Activated T-helper 1 cell treated with anti-CD3 and anti-CD28 coated beads, Interleukin-2, amount 50 U/mL, for 16 hours (primary cell): ENCODE measurements around the gene FGF3.

Experiments used
- DNase-seq, 2 donors: peaks; one replicate each; pipeline ENCODE4 v3.0.0-alpha.2; 2020; ENCODE audit warnings: low read depth in 1 of 2, low spot score in 1 of 2

FGF3 gene

DNA sequence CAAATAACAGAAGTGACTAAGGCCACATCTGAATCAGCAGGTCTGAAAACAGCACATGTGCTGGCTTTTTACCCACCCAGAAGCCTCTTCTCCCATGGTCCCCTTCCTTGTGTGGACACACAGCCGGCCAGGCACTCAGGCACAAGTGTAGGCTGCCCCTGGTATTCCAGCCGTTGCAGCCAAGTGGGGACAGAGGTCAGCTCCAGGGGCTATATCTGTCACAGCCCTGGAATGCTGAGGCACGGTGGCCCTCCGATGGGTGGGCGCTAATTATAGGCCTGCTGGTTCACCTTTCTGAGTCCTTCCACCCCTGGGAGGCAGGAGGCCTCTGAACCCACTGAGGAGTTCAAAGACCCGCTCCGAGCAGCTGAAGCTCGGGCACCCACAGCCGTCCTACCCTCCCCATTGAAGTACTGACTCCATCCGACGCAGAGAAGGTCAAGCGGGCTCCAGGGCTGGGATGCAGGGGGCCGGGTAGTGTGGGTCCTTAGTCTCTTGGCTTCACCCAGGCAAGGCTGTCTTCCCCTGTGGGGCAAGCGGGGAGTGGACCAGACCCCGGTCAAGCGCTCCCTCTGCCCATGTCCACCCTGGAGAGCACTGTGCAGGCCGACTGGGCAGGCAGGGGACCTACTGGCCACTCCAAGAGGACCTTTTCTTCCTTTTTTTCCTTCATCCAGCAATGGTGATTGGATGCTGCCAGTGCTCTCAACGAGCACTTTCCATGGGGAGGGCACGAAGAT, 14.3 kb downstream of the FGF3 start:
- DNase-seq, result no peak

DNA sequence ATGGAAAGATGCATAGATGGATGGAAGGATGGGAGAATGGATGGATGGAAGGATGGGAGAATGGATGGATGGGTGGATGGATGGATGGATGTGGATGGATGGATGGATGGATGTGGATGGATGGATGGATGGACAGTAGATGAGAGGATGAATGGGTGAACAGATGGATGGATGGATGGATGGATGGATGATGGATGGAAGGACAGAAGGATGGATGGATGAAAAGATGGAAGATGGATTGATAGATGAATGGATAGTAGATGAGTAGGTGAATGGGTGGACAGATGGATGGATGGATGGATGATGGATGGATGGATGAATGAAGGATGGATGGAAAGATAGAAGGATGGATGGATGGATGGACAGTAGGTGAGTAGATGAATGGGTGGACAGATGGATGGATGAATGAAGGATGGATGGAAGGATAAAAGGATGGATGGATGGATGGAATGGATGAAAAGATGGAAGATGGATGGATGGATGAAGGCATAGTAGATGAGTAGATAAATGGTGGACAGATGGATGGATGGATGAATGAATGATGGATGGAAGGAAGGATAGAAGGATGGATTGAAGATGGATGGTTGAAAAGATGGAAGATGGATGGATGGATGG, 15.5 kb downstream of the FGF3 start:
- no peak for DNase-seq

DNA sequence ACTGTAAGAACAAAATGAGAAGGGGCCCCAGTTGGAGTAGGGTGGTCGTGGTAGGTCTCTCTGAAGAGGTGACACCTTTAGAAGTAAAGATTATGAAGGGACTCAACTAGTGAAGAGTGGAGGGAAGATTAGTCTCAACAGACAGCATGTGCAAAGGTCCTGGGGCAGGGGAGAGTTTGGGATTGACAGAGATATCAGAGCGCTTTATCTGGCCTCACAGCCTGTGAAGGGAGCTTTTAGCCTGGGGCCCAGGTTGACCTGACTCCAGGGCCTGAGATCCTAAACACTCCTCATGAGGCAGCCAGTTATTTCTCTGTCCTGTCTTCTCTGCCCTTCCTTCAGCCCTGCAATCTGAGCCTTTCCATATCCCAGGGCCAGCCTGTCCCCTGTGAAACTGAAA, 16.2 kb downstream of the FGF3 start:
- DNase-seq, result no peak

DNA sequence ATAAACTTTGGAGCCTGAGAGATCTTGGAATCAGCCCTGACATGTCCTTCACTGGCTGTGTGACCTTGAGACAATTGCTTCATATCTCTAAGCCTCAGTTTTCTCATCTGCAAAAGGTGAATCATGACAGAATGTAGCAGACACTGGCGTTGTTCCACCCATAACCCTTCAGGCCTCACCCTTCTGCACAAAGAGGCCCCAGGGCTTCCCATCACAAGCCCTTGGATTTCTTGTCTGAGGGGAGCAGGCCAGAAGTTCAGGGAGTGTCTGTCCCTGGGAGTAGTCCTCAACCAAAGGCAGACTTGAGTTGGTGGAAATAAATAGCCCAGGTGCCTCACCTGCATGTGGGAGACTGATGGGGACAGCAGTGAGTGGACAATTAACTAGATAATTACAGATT, 16.6 kb downstream of the FGF3 start:
- DNase-seq, result no peak

DNA sequence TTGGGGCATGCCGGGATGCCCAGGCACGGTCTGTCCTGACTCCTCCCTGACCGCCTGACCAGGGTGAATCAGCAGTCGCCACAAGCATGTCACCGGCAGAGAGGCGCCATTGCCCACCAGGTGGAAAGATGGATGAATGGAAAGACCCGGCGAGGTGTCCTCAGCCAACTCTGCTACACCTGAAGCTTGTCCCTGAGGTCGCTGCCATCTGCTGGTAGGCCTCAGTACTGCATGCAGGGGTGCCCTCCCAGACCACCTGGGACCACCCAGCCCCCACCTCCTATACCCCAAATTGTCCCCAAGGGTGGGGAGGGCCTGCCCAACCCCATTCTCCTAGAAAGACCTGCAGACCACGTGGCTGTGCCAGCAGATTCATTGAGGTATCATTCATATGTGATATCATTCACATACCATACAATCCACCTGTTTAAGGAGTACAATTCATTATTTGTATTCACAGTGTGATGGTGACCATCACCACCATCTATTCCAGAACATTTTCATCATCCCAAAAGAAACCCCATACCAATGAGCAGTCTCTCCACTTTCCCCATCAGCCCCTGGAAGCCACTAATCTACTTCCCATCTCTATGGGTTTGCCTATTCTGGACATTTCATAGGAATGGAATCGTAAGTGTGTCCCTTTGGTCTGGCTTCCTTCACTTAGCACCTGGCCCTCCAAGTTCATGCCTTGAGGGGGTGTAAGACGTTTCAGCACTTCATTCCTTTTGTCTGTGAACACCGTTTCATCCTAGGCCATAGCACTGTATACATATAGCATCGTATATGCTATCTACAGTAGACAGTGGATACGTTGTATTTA, 17.5 kb downstream of the FGF3 start:
- no peak for DNase-seq

DNA sequence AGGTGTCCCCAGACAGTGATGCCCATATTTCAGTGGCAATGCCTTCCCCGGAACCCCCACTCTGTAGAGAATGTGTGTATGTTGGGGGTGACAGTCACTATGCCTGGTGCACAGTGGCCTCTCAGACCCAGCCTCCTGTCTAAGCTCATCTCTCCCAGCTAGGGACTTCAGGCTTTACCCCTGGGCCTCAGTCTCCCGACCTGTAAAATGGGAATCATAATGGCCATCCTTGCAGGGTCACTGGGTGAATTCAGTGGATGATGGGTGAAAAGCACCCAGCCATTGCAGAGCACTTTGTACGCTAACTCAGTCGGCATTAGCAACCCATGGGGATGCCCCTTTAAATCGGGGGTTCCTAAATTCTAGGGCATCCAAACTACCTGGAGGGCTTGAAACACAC, 18.9 kb downstream of the FGF3 start:
- no peak for DNase-seq

DNA sequence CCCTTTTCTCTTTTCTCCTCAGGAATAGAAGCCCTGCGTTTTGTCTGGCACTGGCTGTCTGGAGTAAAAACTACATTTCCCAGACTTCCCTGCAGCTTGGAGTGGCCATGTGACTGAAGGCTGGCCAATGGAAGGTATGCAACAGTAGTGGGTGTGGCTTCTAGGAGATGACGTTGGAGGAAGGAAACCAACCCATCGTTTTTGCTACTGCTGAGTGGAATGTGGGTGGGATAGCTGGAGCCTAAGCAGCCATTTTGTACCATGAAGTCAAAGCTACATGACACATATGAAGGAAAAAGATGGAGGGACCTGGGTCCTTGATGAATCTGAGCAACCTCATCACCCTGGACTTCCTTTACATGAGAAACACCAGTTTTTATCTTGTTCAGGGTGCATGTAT, 19.6 kb downstream of the FGF3 start:
- no peak for DNase-seq

DNA sequence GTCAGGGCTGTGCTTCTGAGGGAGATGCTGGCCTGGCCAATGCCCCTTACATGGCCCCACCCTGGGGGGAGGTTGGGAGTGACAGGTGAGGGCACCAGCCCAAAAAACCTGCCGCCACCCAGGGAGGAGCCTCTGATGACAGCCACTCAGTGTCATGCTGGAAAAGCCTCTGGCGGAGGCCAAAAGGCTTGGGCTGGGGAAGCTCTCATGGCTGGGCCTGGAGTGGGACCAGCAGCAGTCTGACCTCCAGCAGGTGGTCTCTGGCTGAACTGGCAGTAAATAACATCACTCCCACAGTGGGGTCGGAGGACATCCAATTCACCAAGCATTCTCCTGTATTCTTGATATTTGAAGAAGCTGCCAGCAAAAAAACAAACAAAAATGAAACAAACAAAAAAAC, 20.1 kb downstream of the FGF3 start:
- DNase-seq, result no peak

DNA sequence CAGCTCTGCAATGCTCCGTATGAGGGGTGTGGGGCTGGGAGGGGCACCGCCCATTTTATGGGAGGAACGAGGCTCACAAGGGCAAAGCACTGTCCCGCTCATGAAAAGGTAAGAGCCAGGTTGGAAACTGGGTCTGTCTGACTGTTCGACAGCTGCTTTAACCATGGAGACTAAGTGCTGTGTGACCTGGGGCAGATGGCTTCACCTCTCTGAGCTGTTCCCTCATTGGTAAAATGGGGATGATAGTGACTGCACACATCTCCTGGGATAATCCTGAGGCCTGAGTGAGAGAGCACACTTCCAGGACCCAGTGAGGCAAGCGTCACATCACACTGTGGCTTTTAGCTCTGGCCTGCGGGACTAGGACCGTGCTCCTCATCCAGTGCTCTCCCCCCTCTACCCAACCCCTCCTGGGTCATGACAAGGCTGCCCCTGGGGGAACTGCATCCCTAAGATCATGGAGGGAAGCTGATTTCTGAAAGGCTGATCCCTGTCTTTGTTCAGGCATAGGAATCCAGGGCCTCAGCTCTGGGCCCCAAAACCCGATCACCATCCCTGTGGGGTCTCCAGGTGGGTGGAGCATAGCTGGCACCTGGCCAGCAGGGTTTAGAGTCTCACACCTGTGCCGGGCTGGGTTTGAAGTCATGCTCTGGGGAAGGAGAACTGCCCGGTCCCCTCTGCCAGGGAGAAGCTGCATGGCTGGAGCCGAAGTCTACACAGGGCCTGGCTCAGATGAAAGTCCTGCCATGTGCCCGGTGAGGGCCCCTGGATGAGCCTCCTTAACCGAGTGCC, 21.3 kb downstream of the FGF3 start:
- no peak for DNase-seq

DNA sequence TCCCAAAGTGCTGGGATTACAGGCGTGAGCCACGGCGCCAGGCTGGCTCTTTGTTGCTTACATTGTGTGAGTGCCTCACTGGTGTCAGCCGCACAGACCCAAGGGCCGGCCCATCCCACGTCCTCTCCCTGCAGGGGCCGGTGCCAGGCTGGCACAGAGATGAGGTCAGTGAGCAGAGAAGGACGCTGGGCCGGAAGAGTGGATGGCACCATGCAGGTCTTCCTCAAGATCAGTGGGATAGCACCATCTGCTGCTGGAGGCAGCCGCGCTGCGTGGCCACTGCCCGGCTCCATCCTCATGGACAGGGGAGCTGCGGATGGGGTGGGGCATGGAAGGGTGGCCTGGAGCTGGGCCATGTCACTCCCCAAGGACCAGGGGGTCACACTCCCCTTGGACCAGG, 22.1 kb downstream of the FGF3 start:
- DNase-seq, result no peak

DNA sequence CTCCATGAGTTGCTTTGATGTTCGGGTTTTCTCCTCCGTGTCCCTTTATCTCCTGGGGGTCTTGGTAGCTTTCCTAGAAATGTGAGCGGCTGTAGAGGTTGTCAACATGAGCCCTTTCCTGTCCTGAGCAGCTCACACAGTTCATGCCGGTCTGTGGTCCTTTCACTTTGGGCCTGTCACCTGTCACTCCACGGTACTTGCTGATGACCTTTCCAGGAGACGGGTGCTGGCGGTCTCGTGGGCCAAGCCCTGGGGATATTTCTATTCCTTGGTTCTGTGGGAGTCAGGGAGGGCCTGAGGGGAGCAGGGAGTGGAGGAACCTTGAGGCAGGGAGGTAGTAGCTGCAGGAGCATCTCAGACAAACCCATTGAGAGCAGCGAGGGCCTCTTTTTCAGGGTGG, 23.2 kb downstream of the FGF3 start:
- no peak for DNase-seq

DNA sequence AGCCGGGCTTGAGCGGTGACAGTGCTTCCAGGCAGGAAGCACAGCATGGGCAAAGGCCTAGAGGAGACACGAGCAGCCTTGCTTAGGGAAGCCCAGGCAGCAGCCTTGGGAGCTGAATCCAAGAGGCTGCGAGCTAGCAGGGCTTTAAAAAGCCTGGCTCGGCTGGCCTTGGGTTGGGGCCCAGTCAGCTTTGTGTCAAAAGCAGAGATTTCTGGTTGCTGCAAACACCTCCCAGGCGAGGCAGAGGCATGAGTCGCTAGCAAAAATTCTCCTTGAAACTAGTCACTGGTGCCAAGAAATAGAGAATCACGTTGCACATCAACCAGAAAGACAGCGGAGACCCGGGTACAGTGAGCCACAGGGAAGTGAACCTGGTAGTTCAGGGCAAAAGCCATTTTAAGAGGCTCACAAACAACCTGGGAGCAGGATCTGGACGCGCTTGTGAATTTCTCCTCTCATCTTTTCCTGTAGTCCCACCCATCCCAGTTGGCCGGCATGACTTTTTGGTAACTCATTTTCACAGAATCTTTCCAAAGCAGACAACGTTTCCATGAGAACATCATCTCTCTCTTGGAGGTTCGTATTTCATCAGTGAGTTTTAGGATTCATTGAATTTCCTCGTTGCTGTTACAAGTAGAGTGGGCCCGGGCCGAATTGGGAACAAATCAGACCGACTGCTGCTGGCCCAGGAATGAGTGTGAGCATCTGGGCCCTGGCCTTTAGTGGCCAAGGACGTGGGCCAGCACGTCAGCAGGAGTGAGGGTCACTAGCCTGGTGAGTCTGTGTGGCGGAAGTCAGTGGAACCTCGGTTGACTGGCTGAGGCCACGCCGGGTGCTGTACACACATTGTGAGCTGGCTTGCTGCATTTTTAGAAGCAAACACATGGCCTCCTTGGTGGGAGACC, 27.7 kb downstream of the FGF3 start:
- no peak for DNase-seq

DNA sequence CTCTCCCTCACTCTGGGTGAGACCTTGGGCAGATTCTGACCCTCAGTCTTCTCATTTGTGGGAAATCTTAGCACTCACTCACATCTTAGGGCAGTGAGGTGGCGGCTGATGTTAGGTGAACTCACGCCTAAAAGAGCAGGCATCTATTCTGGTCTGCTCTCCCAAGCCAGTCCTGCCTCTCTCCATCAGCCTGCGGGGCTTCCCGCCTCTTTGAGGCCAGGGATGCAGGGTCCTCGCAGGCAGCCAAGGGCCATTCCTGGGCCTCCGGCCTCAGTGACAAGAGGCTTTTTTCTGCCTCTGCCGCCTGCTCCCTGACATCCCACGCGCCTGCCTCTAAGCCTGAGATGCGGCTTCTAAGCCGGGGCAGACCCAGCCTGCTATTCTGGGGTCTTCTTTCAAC, 30.3 kb downstream of the FGF3 start:
- DNase-seq, result no peak

DNA sequence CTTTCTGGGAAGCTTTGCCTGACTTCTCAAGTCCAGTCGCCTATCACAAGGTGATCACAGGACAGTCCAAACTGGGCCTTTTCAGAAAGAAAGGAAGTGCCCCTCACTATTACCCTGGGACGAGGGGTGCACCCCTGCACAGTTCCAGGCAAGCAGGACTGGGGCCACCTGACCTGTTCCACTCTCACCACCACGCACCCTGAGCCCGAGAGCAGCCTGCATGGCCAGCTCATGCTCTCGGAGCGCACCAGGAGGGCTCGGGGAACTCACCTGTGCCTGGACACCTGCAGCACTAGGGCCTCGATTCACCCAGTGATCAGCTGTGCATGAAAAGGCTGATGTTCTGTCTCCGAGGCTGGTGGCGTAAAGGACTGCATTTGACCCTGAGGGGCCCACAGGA, 31.3 kb downstream of the FGF3 start:
- DNase-seq, result no peak

DNA sequence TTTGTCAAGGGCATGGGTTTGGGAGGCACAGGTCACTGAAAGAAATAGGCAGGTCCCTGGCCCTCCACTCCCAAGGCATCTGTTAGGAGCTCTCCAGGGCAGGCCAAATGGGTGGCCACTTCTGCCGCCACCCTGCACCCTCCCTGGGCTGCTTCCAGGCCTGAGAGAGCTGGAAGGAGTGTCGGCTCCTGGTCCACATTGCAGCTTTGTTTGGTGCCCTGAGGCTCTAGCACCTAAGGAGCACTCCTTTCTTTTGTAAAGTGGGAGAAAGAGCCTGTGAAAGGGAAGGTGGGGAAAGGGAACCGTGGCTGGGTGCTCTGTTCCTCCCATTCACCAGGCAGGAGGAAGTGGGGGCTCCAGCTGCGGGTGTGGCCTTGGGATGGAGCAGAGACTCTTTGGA, 31.8 kb downstream of the FGF3 start:
- DNase-seq, result no peak

DNA sequence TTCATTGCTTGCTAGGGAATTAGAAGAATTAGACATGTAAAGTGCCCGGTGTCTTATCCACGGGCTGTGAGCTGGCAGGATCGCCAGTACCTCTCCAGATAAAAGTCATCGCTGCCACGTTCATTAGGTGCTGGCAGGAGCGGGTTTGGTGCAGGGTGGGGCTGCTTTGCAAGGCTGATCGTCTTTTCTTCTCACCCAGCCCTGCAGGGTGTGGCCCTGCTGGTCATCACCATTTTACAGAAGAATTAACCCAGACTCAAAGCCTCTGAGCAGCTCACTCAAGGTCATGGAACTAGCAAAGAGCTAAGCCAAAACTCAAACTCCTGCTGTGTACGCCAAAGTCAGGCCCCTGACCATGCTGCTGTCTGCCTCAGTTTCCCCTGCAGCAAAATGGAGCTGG, 38.0 kb downstream of the FGF3 start:
- no peak for DNase-seq

DNA sequence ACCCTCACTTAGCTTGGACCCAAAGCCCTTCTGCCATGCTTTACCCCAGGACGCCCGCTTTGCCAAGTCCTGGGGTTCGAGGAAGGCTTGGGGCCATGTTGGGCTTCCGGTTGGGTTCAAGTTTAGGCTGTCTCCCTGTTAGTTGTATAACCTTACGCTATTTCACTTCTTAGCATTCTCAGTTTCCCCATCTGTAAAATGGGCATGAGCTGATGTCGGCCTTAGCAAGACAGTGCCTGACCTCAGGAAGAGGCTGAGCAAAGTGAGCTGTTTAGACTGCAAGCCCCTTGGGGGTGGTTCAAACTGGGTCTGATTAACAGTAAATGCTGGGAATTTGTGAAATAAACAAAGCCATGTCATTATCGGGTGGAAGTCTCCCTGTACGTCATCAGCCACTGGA, 40.8 kb downstream of the FGF3 start:
- no peak for DNase-seq

DNA sequence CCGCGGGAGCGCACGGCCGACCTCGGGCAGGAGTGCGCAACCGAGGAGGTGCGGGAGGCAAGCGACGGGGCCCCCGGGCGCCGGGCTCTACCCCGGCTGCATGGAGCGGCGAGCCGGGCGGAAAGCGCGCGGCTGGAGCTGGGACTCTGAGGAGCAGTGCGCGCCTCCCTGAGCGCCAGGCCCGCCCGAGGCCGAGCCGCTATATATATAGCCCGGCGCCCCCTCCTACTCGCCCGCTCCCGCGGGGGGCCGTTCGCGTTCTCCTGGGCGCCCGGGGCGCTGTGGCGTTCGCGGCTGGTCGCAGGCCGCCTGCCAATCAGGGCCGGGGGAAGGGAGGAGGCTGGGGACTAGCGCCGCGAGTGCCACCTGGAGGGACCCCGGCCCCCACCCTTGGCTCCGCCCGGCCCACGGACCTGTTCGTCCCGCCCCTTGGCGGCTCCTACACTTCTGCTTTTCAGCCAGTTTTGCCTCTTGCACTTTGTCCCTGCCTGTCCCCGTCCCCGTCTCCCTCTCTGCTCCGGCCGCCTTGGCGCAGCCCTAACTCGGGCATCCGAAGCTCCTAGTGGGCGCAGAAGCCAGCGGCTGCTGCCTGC, 44.0 kb downstream of the FGF3 start, which contains the start of gene FGF4:
FGF4 (minus strand) TSS at position 179 of the 593 bp plus-strand sequence. CDS start 257 bp downstream, outside the sequence.
- DNase-seq, result no peak

DNA sequence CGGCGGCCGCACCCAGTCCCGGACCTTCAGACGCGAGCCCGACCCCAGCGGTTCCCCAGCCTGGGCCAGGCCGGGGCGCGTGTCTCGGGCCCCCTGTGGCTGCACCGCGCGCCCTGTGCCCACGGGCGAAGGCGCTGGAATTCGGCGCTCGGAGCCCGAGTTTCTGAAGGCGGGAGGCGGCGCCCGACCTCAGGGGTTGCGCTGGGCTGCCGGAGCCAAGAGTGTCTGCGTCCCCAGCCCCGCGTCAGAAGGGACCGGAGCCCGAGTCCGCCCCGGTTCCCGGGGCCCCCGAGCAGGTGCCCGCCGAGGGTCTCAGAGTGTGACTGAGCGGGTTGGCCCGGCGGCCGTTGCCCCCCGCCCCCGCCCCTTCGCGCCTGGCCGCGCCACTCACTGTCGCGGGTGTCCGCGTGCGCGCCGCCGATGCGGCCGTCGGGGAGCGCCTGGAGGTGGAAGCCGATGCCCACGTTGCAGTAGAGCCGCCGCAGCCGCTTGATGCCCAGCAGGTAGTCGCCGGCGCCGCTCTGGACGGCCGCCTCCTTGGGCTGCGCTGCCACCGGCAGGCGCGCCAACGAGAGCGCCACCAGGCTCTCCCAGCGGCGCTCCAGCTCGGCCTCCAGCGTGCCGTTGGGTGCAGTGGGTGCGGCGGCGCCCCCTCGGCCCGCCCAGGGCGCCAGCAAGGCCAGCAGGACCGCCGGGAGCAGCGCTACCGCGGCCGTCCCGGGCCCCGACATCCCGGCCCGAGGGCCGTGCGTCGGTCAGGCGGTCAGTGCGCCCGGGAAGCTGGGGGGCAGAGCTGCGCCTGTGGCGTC, 44.7 kb downstream of the FGF3 start:
- no peak for DNase-seq
